ENCODE results near the gene NT5C2. TPM values are rescaled to one million over a fixed set of nuclear protein-coding genes. Genes with fewer than 3 reads are reported as not detected.
A peak's percentile ranks its signal among the peaks of the same experiment; 100 is the strongest.
"Not testable (repeated sequence)": the region's sequence is repeated elsewhere in the genome, so short reads cannot be mapped to it uniquely, and the experiment has no call there.

The NT5C2 gene
- polyA plus RNA-seq, 3 donors: 68.6 to 116 (median 81.8) TPM

GRCh38 chr10:103225939-103226338 is 32.9 kb upstream of the NT5C2 start:
- Mint-ChIP-seq H3K4me1 (peaks cover 60% of the 10 kb centered on the region), H3K27me3 (ENCODE audit: low read depth in 3 of 3) (peaks cover 0 to 1% (median 0%) of the 10 kb centered on the region in 3 donors), H3K36me3 (peaks cover 6% of the 10 kb centered on the region in 2 donors), H3K4me3 (peak overlapping the region; percentile 17 to 64), H3K9me3 (peaks cover 19 to 34% (median 23%) of the 10 kb centered on the region in 7 donors), H3K27ac (peak overlapping the region; percentile 62 to 88 (median 85))
- no peak overlapping the region for H3K9ac ChIP-seq (ENCODE audit: insufficient read depth, low read length, poor library complexity, severe bottlenecking)
- H3K4me1 ChIP-seq (ENCODE audit: control insufficient read depth in 1 of 2, insufficient read depth in 2 of 2, low read length in 2 of 2): peaks cover 53 to 68% of the 10 kb centered on the region in 2 donors
- no peaks in the 10 kb centered on the region for H4K20me1 ChIP-seq (ENCODE audit: insufficient read depth, low read length)
- DNase-seq: peak; percentile 29 to 50 (median 31)
- H3K4me2 ChIP-seq (replicated peaks; ENCODE audit: extremely low read depth, low read length, poor library complexity, severe bottlenecking): peak overlapping the region; percentile 38
- intact Hi-C loops (cut with micrococcal nuclease): loop anchor here in 1 of 2 donors (2.0 kb wide), 1 partner anchor 15 kb away; no protein-coding TSS in a partner anchor
- no peaks in the 10 kb centered on the region for H3K36me3 ChIP-seq (replicated peaks in 1 of 2; ENCODE audit: control insufficient read depth in 1 of 2, insufficient read depth in 2 of 2, low read length in 2 of 2)
- no peaks in the 10 kb centered on the region for H3K27me3 ChIP-seq (ENCODE audit: control insufficient read depth in 2 of 2, insufficient read depth in 2 of 2, low read length in 2 of 2)
- H3K9me3 ChIP-seq (replicated peaks in 1 of 2; ENCODE audit: control insufficient read depth in 1 of 2, insufficient read depth in 1 of 2, low read length in 2 of 2): peaks cover 17 to 22% of the 10 kb centered on the region in 2 donors
- H3K27ac ChIP-seq (ENCODE audit: low read depth in 1 of 2, low read length in 2 of 2): peak overlapping the region; percentile 67 to 74
- H3K79me2 ChIP-seq (ENCODE audit: insufficient read depth, low read length): no peaks in the 10 kb centered on the region
- no peak overlapping the region for H2AFZ ChIP-seq (ENCODE audit: insufficient read depth, low read depth, low read length, poor library complexity, severe bottlenecking)
- no peak for TF ChIP-seq CTCF (IDR thresholded peaks at IDR 0.05)
- peak overlapping the region in 1 of 3 experiments; percentile 27 for H3K4me3 ChIP-seq (replicated peaks in 1 of 3; ENCODE audit: low read depth in 2 of 3, low read length in 3 of 3)

- H2AFZ ChIP-seq (ENCODE audit: insufficient read depth, low read depth, low read length, poor library complexity, severe bottlenecking); H3K79me2 ChIP-seq (ENCODE audit: insufficient read depth, low read length); H4K20me1 ChIP-seq (ENCODE audit: insufficient read depth, low read length); H3K27me3 Mint-ChIP-seq (ENCODE audit: low read depth in 3 of 3); H3K27me3 ChIP-seq (ENCODE audit: control insufficient read depth in 2 of 2, insufficient read depth in 2 of 2, low read length in 2 of 2); H3K9ac ChIP-seq (ENCODE audit: insufficient read depth, low read length, poor library complexity, severe bottlenecking); H3K4me2 ChIP-seq (replicated peaks; ENCODE audit: extremely low read depth, low read length, poor library complexity, severe bottlenecking); H3K36me3 Mint-ChIP-seq; intact Hi-C loops (cut with micrococcal nuclease); H3K36me3 ChIP-seq (replicated peaks in 1 of 2; ENCODE audit: control insufficient read depth in 1 of 2, insufficient read depth in 2 of 2, low read length in 2 of 2): not testable (repeated sequence)
- Mint-ChIP-seq H3K9me3 (peaks cover 19 to 34% (median 23%) of the 10 kb centered on the region in 7 donors), H3K4me1 (peaks cover 58% of the 10 kb centered on the region), H3K4me3 (peak overlapping the region in 1 of 2 donors; percentile 23), H3K27ac (peak overlapping the region; percentile 3 to 86 (median 72))
- peaks cover 50 to 60% of the 10 kb centered on the region in 2 donors for H3K4me1 ChIP-seq (ENCODE audit: control insufficient read depth in 1 of 2, insufficient read depth in 2 of 2, low read length in 2 of 2)
- 11% methylated on average over 2 of the region's 5 CpGs for WGBS (ENCODE audit: insufficient coverage)
- peak overlapping the region; percentile 67 to 74 for H3K27ac ChIP-seq (ENCODE audit: low read depth in 1 of 2, low read length in 2 of 2)
- DNase-seq: peak; percentile 31 to 43 (median 35)
- peaks cover 17 to 22% of the 10 kb centered on the region in 2 donors for H3K9me3 ChIP-seq (replicated peaks in 1 of 2; ENCODE audit: control insufficient read depth in 1 of 2, insufficient read depth in 1 of 2, low read length in 2 of 2)
- peak overlapping the region in 1 of 3 experiments; percentile 14 for H3K4me3 ChIP-seq (replicated peaks in 1 of 3; ENCODE audit: low read depth in 2 of 3, low read length in 3 of 3)
Observed at GRCh38 chr10:103224721-103225120, 31.6 kb upstream of the NT5C2 start.

All from CD14-positive monocyte (primary cell).